T47D (cell line): ENCODE data around the gene CLCA2.

ENCODE experiments used
- DNase-seq, 2 experiments: peaks; one replicate each; pipeline versions ENCODE4 v3.0.0 to v3.0.0-alpha.2; 2011 to 2012; ENCODE audit warnings: low read depth in 1 of 2, low spot score in 1 of 2
- JUND ChIP-seq: IDR thresholded peaks from 2 replicates; pipeline ENCODE4 v1.6.1; 2012; ENCODE audit warnings: low read depth
- in situ Hi-C: cut with HindIII; loops from 2 replicates; pipeline ENCODE4 v1.10.0; 2016; ENCODE audit warnings: low sequenced_read_pairs, low pct_unique_long_range_greater_than_20kb

The CLCA2 gene

DNA sequence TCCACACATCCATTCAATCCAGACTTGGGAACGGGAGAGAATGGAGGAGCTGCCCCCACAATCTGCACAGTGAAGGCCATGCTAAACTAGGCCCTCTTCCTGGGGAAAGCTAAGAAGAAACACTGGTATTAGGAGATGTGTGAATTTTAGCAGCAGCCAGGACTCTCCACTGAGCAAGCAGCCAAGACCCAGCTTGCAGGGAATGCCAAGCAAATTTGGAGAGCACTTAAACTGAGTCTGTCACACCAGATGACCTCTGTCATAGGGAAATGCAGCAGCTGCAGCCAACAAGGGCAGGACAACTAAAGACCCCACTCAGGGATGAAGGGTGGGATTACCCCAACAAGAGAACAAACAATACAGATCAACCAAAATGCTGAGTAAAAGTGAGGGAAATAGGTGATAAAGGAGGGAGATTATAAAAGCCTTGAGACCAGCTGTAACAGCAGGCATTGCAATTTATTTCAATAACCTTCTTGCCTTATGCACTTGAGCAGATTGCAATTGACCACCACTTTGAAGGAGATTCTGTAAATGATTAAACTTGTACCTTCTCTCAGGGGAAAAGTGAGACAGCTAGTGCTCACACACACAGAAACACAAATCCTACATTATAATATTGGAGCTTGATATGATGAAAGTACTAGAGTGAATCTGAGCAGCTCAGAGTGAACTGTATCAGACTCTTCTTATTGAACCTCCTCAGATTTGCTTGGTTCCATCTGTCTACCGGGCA lies 42.3 kb downstream of the CLCA2 start:
- no peak for DNase-seq
- in situ Hi-C loops, result no loop called here
- no peak for TF ChIP-seq JUND

DNA sequence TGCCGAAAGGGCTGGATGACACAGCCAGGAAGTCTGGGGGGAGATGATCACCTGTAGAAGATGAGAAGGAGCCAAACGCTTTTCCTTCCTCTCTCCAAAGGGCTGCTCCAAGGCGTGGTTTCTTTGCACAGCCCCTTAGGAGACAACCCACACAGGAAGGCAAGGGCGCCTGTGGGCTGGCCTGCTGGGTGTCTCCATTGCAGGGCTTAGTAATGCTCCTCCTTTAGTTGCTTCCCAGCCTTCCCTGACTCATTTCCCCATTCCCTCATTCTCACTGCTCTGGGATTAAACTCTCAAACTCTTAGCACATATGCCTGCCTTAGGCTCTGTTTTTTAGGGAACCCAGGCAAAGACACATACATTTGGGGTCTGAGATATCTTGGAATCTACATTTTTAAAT lies 43.0 kb downstream of the CLCA2 start:
- no peak for DNase-seq
- no peak for TF ChIP-seq JUND
- in situ Hi-C loops, result no loop called here

DNA sequence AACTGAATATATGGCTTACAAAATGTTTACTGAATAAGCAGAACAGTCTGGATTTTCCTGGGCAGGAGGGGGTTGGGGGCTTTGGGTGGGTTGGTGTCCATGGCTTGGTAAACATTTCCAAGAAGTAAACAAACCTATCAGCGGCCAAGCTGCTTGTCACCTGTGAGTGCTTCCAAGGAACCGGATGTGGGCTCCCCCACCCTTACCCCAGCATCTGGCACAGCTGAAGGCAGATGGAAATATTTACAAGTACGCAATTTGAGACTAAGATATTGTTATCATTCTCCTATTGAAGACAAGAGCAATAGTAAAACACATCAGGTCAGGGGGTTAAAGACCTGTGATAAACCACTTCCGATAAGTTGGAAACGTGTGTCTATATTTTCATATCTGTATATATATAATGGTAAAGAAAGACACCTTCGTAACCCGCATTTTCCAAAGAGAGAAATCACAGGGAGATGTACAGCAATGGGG lies 44.6 kb downstream of the CLCA2 start, which contains the start of gene CLCA1:
Gene CLCA1, plus strand, starts transcription at position 427 of the 477 bp plus-strand sequence. Its CDS starts 45 bp downstream, at position 472.
- no peak for DNase-seq
- in situ Hi-C loops, result no loop called here
- no peak for TF ChIP-seq JUND

DNA sequence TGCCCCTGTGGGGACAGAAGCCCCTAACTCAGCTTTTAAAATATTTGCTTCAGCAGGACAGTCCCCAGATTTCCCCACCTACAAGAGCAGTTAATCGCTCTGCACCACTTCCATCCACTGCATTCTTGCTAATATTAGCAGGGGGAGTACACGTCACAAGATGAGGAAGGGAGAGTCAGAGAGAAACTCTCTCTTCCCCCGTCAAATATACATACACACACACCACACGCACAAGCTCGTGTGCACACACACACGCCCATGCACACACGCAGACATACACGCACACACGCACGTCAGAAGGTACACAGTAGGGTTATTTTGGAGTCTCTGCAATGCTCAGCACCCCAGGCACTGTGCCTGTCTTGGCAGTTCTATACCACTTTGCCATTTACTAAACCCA lies 46.9 kb downstream of the CLCA2 start:
- no peak for TF ChIP-seq JUND
- no peak for DNase-seq
- in situ Hi-C loops, result no loop called here

DNA sequence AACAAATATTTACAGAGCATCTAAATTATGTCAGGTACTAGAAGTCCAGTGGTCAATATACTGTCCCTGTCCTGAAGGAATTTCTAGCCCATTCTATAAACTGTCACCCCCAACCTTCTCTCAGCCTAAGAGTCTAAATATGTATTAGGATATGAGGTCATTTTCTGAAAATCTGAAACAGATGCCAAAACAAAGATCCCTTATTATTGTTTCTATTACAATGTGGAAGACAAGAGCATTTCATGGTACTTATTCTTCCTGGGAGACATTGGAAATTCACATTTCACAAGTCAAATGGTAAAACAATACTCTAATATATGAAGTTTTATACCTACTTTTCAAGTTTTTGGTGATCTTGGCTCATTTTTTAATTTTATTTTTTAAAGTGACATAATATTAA lies 47.3 kb downstream of the CLCA2 start:
- no peak for DNase-seq
- no peak for TF ChIP-seq JUND
- in situ Hi-C loops, result no loop called here

DNA sequence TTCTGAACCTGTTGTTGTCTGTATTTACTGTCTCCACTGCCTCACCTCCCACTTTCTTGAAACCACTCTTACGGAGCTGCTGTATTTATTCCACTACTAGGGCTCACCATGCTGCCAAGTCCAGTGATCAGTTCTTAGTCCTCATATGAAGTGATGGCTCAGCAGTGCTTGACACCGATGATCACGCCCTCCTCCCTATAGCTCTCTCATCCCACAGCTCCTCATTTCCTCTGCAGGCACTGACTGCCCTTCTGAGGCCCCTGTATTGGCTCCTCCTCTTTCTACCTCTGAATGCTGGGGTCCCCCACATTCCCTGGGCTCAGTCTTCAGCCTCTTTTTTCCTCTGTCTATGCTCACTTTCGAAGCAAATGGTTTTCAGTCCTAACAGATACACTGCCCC lies 48.2 kb downstream of the CLCA2 start:
- DNase-seq, result no peak
- TF ChIP-seq JUND, result no peak
- in situ Hi-C loops, result no loop called here

DNA sequence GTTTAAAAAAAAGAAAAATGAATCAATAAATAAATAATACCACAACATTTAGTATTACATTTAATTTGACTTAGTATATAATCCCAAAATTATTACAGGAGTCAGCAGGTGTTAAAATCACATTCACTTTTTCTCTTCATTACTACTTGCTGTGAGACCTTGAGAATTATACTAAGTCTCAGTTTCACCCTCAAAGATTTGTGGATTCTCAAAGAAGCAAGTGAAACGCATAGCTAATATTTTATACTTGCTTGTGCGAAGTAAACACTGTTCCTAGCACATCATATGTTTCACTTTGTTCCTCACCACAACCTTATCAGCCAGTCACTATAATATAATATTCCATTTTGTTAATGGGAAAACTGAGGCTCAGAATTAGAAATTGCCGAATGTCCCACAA lies 48.8 kb downstream of the CLCA2 start:
- no peak for DNase-seq
- no peak for TF ChIP-seq JUND
- in situ Hi-C loops, result no loop called here

DNA sequence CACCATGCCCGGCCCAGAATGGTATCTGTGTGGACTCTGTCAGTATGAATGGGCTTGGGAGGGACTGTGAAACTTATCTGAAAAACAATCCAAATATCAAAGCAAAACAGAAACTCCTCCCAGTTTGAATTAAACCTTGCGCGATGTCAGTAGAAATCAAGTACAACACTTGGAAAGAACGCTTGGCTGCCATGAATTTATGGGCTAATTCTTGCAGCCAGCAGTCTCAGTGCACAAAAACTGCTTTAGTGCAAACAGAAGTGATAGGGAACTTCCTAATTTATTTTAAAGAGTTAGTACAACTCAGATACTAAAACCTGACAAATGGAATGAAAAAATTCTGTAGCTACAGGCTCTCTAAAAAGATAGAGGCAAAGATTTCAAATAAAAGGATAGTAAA lies 53.3 kb downstream of the CLCA2 start:
- DNase-seq, result no peak
- TF ChIP-seq JUND, result no peak
- in situ Hi-C loops, result no loop called here

DNA sequence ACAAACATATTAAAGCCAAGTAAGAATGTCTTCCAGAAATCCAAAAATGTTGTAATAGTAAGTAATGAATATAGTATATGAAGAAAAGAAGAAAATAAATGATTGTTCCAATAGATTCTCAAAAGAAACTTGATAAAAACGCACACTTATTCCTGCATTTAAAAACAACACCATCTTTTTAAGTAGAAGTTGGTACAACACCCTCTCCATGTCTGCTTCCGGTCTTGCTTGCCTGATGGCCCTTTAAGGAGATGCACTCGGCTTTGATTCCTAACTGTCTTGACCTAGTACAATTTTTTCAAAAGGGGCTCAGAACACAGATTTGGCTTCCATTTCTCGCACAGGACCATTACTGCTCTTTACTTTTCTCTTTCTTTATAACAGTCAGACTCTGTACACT lies 53.7 kb downstream of the CLCA2 start:
- in situ Hi-C loops, result no loop called here
- DNase-seq, result no peak
- TF ChIP-seq JUND, result no peak

DNA sequence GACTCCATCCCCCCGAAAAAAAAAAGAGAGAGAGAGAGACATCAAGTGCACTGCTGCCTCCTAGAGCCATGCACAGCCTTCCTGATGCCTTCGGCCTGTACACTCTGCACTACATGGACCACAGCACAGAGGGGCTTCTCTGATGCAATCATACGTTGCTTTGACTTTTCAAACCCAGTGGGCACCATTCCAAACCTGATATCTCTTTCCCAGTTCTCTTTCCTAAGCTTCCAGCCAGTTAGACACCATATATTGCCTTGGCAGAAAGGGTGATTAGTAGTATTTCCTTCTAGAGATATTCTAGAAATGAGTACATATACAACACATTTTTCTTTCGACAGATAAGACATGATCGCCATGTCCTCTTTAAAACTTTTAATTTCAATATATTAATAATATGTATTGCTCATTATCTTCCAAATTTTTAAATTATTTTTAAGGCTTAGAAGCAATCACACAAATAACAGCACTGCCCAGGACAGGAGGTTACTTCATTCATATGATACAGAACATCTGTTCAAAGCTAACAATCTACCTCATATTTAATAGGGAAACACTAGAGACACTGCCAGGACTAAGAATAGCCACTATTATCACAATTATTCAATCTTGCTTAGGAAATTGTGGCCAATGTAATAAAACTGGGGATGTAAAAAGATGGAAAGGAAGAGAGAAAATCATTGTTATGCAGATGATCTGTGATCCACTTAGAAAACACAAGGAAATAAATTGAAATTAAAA lies 54.6 kb downstream of the CLCA2 start:
- no peak for DNase-seq
- in situ Hi-C loops, result no loop called here
- no peak for TF ChIP-seq JUND

DNA sequence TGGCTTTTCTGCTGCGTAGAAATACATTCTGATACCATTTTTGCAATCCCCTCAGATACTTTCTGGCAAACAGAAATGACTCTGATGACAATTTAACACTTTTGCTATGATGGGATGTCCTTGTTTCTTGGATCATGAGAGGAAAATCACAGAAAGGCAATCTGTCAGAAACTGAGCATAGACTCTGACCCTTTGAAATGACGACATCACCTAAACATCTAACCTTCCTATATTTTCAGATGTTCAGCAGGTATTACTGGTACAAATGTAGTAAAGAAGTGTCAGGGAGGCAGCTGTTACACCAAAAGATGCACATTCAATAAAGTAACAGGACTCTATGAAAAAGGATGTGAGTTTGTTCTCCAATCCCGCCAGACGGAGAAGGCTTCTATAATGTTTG lies 58.0 kb downstream of the CLCA2 start:
- no peak for DNase-seq
- TF ChIP-seq JUND, result no peak
- in situ Hi-C loops, result no loop called here

DNA sequence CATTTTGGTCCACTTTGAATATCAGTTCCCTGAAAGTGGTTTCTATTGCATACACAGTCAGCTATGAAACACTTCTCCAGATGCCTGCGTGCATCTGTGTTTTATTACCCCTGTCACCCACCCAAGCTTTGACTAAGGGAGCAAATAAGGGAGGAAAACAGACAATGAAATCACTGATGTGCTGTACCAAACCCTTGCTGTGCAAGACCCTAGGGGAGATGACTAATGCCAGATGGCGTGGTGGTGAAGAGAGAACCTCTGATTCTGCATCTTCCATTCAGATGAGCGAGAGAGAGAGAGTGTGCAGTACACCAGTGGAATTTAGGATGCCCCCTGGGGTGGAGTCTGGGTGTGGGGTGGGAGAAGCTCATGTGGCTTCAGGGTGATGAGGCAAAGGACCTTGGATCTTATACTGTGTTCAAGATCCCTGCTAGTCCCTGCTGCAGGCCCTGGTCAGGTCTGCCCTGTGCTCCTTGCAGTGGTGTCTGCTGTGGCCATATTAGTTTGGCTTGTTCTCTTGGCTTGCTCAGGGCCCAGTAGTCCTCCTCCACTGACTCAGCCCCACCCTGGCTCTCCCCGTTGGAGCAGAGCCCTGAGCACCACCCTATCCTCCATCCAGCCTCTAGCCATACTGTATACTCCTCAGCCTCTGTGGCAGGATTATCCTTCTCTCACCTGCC lies 63.3 kb downstream of the CLCA2 start:
- DNase-seq, result no peak
- in situ Hi-C loops, result no loop called here
- TF ChIP-seq JUND, result no peak

DNA sequence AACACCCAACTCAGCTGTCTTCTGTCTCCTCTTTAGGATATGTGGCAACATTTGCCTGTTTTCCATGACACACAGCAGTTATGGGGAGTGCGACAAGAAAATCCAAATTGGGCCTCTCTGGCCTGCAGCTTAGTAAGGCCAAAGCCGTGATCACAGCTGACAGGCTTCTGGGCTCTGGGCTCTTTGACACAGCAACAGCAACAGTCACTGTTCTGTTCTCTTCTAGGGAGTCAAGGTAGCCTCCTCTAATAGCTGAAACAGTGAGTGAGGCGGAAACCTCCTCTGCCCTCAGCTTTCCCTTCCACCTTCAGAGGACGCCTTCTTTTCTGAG lies 63.8 kb downstream of the CLCA2 start:
- in situ Hi-C loops, result no loop called here
- no peak for DNase-seq

More for the DNA sequence above, 63.8 kb downstream of the CLCA2 start:
- TF ChIP-seq JUND, result no peak
